ENCODE results near the gene PCSK6. TPM values are rescaled to one million over a fixed set of nuclear protein-coding genes. Genes with fewer than 3 reads are reported as not detected.

Gene PCSK6
- total and polyA plus RNA-seq, 2 of the 8 experiments (the other 6 are each of a cell fraction or from before 2014, with no cell fraction given) = 1.9 to 4.0 TPM

GRCh38 chr15:101449471-101450402 is 39.8 kb downstream of the PCSK6 start (continued):
- TF ChIP-seq SIN3A (conservative IDR thresholded peaks at IDR 0.05 in 1 of 2, IDR thresholded peaks at IDR 0.05 in 1 of 2; ENCODE audit: low read depth in 1 of 2, low read length in 2 of 2) = no peak
- TF ChIP-seq CHD7 (IDR thresholded peaks at IDR 0.05; ENCODE audit: insufficient replicate concordance, low read length) = no peak
- no peak for TF ChIP-seq TEAD4 (IDR thresholded peaks at IDR 0.05; ENCODE audit: low read depth, low read length)
- no peak for TF ChIP-seq KDM4A (IDR thresholded peaks at IDR 0.05; ENCODE audit: low read depth, low read length, severe bottlenecking)
- no peak for TF ChIP-seq EZH2 (IDR thresholded peaks at IDR 0.05; ENCODE audit: low read depth, low read length, severe bottlenecking)
- no peak for TF ChIP-seq KDM1A (IDR thresholded peaks at IDR 0.05; ENCODE audit: borderline replicate concordance, low read length)
- no peak for TF ChIP-seq POLR2A (IDR thresholded peaks at IDR 0.05; ENCODE audit: control extremely low read depth in 1 of 2, low read depth in 2 of 2, low read length in 2 of 2)

Data from H1 (cell line).